ENCODE measurements around the gene KIF16B. TPM values are rescaled to one million over a fixed set of nuclear protein-coding genes. Genes with fewer than 3 reads are reported as not detected.
A peak's percentile ranks its signal among the peaks of the same experiment; 100 is the strongest.

The KIF16B gene
- total and polyA plus RNA-seq, 2 of the 13 experiments (the other 11 are each of a cell fraction or from before 2014, with no cell fraction given), result 6.9 to 18.0 TPM

DNA sequence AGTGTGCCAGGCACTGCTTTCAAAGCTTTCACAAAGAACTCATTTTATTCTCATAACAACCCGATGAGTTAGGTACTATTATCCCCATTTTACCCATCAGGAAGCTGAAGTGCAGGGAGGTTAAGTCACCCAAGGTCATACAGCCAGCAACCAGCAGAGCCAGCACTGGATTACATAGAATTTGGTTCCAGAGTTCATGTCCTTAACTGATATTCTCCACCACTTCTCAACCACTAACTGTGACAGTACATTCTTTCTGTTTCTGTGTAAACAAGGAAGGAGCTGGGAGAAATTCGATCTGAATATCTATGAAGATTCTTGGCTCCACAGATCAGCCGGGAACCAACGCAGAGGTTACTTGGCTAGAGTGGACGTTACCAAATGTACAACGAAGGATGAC lies 98.0 kb downstream of the KIF16B start (continued):
- TF ChIP-seq ZNF772 (CRISPR knock-in tag; IDR thresholded peaks at IDR 0.05) (peak; percentile 53; the same call in 1 of the 2 replicates), PTBP1 (IDR thresholded peaks at IDR 0.05; ENCODE audit: low read depth, low read length, poor library complexity, severe bottlenecking) (no peak), LCORL (IDR thresholded peaks at IDR 0.05) (0 out of 2 replicates have a peak, but pooled peaks have one; percentile 34), LCORL (CRISPR knock-in tag; IDR thresholded peaks at IDR 0.05) (peak; percentile 81), NR0B2 (CRISPR knock-in tag; IDR thresholded peaks at IDR 0.05) (no peak), ELF4 (CRISPR knock-in tag; IDR thresholded peaks at IDR 0.05; ENCODE audit: borderline replicate concordance) (peak; percentile 89; the same call in 1 of the 2 replicates), CREB1 (IDR thresholded peaks at IDR 0.05) (0 out of 2 replicates have a peak, but pooled peaks have one; percentile 43), CREB1 (CRISPR knock-in tag; IDR thresholded peaks at IDR 0.05) (peak; percentile 50; the same call in 1 of the 2 replicates), SIX1 (CRISPR knock-in tag; IDR thresholded peaks at IDR 0.05; ENCODE audit: borderline replicate concordance) (peak; percentile 98), ZNF552 (CRISPR knock-in tag; IDR thresholded peaks at IDR 0.05; ENCODE audit: borderline replicate concordance) (no peak), ZBTB38 (CRISPR knock-in tag; IDR thresholded peaks at IDR 0.05) (no peak), TSC22D2 (CRISPR knock-in tag; IDR thresholded peaks at IDR 0.05; ENCODE audit: borderline replicate concordance) (no peak)
- TF ChIP-seq, protein P1, sequence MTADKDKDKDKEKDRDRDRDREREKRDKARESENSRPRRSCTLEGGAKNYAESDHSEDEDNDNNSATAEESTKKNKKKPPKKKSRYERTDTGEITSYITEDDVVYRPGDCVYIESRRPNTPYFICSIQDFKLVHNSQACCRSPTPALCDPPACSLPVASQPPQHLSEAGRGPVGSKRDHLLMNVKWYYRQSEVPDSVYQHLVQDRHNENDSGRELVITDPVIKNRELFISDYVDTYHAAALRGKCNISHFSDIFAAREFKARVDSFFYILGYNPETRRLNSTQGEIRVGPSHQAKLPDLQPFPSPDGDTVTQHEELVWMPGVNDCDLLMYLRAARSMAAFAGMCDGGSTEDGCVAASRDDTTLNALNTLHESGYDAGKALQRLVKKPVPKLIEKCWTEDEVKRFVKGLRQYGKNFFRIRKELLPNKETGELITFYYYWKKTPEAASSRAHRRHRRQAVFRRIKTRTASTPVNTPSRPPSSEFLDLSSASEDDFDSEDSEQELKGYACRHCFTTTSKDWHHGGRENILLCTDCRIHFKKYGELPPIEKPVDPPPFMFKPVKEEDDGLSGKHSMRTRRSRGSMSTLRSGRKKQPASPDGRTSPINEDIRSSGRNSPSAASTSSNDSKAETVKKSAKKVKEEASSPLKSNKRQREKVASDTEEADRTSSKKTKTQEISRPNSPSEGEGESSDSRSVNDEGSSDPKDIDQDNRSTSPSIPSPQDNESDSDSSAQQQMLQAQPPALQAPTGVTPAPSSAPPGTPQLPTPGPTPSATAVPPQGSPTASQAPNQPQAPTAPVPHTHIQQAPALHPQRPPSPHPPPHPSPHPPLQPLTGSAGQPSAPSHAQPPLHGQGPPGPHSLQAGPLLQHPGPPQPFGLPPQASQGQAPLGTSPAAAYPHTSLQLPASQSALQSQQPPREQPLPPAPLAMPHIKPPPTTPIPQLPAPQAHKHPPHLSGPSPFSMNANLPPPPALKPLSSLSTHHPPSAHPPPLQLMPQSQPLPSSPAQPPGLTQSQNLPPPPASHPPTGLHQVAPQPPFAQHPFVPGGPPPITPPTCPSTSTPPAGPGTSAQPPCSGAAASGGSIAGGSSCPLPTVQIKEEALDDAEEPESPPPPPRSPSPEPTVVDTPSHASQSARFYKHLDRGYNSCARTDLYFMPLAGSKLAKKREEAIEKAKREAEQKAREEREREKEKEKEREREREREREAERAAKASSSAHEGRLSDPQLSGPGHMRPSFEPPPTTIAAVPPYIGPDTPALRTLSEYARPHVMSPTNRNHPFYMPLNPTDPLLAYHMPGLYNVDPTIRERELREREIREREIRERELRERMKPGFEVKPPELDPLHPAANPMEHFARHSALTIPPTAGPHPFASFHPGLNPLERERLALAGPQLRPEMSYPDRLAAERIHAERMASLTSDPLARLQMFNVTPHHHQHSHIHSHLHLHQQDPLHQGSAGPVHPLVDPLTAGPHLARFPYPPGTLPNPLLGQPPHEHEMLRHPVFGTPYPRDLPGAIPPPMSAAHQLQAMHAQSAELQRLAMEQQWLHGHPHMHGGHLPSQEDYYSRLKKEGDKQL (CRISPR knock-in tag; IDR thresholded peaks at IDR 0.05; ENCODE audit: low read depth), result peak; percentile 42; the same call in 1 of the 2 replicates
- TF ChIP-seq, protein P2, sequence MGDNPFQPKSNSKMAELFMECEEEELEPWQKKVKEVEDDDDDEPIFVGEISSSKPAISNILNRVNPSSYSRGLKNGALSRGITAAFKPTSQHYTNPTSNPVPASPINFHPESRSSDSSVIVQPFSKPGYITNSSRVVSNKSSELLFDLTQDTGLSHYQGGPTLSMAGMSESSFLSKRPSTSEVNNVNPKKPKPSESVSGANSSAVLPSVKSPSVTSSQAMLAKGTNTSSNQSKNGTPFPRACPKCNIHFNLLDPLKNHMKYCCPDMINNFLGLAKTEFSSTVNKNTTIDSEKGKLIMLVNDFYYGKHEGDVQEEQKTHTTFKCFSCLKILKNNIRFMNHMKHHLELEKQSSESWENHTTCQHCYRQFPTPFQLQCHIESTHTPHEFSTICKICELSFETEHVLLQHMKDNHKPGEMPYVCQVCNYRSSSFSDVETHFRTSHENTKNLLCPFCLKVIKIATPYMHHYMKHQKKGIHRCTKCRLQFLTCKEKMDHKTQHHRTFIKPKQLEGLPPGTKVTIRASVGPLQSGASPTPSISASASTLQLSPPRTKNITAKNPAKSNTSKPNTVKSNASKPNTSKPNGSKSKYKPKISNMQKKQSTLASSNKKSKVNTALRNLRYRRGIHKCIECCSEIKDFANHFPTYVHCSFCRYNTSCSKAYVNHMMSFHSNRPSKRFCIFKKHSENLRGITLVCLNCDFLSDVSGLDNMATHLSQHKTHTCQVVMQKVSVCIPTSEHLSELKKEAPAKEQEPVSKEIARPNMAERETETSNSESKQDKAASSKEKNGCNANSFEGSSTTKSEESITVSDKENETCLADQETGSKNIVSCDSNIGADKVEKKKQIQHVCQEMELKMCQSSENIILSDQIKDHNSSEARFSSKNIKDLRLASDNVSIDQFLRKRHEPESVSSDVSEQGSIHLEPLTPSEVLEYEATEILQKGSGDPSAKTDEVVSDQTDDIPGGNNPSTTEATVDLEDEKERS (CRISPR knock-in tag; IDR thresholded peaks at IDR 0.05), result 0 out of 2 replicates have a peak, but pooled peaks have one; percentile 64
- TF ChIP-seq, protein P3, sequence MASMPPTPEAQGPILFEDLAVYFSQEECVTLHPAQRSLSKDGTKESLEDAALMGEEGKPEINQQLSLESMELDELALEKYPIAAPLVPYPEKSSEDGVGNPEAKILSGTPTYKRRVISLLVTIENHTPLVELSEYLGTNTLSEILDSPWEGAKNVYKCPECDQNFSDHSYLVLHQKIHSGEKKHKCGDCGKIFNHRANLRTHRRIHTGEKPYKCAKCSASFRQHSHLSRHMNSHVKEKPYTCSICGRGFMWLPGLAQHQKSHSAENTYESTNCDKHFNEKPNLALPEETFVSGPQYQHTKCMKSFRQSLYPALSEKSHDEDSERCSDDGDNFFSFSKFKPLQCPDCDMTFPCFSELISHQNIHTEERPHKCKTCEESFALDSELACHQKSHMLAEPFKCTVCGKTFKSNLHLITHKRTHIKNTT (CRISPR knock-in tag; IDR thresholded peaks at IDR 0.05), result no peak
